Central memory CD4-positive, alpha-beta T cell (primary cell): ENCODE results near the gene BANK1.
"Not testable (repeated sequence)": the region's sequence is repeated elsewhere in the genome, so short reads cannot be mapped to it uniquely, and the experiment has no call there.

ENCODE experiments used
- DNase-seq: peaks from one replicate; pipeline ENCODE4 v3.0.0; 2022

BANK1 gene

GRCh38 chr4:101905527-101905926 lies 115.0 kb downstream of the BANK1 start:
- DNase-seq, result not testable (repeated sequence)

- DNase-seq, result no peak
Observed at GRCh38 chr4:101910786-101911373, 120.3 kb downstream of the BANK1 start.

- DNase-seq, result no peak
Observed at GRCh38 chr4:101911616-101912015, 121.1 kb downstream of the BANK1 start.

DNA sequence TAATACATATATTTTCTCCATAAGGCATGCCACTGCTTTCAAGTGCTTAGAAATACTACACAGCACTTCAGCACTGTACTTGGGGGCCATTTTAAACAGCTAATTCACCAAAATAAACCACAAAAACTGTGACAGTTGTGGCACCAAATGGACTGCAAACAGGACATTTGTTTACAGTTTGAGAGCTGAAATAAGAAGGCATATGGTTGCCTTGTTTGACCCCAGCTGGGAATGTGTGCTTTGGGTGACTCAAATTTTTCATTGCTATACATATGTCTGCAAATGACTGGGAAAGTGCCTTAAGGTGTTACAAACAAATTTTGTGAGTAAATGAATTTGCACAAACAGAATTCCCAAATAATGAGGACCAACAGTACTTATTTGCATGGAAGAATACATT lies 124.2 kb downstream of the BANK1 start:
- no peak for DNase-seq

GRCh38 chr4:101919373-101919977 lies 128.9 kb downstream of the BANK1 start:
- DNase-seq, result no peak

DNA sequence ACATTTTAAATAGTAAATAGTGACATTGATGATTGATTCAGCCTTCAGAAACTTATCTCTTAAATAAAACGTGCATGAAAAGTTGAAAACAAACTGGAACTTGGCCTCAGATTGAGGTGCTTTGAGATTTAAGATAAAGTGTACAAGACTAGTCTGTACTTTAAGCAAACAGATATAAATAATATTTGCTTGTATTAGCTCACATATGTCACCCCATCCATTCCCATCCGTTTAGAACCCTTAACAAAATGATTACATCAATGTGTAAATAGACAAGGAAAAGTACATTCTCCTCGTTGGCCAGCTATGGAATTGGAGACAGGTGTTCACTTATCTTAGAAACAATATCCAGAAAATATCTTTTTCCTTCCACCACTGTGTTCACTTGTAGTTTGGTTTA lies 130.8 kb downstream of the BANK1 start:
- no peak for DNase-seq

DNA sequence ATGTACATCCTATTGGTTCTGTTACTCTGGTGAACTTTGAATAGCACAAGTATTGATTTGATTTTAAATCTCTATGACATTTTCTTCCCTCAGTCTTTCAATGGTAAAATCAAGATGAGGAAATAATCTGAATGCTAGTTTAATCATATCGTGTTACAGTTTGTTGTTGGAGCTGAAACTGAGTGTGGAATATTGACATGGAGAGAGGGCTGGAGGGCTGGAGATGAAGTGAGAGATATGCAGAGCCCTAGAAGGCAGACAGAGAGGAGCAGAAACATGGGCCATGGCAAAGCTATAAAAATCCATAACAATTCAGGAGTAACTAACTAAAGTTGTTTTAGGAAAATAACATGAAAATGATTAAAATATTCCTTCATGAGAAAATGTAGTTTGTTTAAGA lies 141.1 kb downstream of the BANK1 start:
- DNase-seq, result no peak

GRCh38 chr4:101933855-101934254 lies 143.3 kb downstream of the BANK1 start:
- DNase-seq, result no peak

- no peak for DNase-seq
Observed at GRCh38 chr4:101938836-101939235, 148.3 kb downstream of the BANK1 start.

DNA sequence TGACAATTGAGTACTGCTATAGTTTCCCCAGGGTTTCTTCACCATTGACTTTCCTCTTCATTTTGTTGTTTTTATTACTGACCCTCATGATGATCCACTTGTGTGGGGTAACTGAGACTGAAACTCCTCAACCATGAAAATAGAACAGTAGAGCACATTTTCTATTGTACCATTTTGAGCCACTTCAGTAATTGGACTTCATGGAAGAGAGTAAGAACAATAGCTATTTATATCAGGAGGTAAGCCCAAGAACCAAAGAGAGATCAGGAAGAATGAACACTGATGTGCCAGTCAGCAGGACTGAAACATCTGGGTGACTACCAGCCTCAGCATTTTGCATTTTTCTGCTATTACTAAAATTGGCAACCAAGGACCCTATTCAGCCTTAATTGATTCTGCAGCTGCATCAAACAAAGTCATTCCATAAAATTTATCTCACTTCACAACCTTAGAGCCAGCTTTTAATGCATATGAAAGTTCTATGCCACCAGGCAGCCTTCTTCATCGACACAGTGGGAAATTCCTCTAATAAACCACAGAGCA lies 151.4 kb downstream of the BANK1 start:
- no peak for DNase-seq

GRCh38 chr4:101942891-101943290 lies 152.4 kb downstream of the BANK1 start:
- no peak for DNase-seq

DNA sequence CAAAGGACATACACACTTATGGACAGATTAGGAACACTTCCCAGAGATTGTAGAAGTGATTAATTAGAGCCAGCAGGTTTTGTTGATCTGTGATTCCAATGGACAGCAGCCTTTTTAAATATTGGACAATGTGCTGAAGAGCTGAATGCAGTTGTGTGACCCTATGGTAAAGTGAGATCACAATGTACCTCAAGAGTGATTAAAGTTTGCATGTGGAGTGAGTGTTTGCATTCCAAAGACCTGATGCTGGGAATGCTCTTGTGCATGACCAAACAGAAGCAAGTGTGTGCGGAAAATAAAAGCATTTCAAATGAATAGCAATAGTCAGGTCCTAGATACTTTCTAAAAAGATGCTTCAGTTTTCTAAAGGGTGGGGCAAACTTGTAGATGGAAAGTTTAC lies 154.1 kb downstream of the BANK1 start:
- DNase-seq, result no peak

DNA sequence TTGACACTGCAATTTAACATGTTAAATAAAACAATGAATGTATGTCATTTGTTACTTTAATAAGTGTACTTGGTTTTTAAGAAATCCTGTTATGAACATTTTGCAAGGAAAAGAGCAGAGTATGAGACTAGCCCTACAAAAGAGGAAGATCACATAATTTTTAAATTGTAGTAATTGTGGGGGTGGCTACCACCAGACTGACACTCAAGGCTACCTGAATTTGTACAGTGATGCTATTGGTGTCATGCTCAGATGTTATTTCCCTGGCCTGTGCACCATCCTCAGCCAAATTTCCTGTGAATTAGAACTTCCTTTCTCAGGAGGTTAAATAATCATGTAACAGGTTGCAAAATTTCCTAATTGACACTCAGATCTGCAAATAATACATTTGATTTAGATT lies 157.5 kb downstream of the BANK1 start:
- DNase-seq, result no peak

DNA sequence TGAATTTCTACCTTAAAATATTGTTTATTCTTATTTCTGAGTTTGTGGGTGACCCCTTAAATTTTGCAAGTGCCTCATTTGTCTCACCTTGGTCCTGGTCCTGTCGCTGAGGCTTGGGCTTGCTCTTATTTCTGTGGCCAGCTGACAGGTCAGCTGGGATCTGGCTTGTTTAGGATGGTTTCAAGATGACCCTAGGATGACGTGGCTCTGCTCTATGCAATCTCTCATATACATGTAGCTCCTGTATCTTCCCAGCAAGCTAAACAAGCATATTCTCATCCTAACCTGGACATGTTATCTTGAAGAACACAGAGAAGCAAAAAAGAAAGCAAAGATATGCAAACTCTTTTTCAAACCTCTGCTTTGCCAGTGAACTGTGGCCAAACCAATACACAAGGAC lies 158.4 kb downstream of the BANK1 start:
- DNase-seq, result no peak

DNA sequence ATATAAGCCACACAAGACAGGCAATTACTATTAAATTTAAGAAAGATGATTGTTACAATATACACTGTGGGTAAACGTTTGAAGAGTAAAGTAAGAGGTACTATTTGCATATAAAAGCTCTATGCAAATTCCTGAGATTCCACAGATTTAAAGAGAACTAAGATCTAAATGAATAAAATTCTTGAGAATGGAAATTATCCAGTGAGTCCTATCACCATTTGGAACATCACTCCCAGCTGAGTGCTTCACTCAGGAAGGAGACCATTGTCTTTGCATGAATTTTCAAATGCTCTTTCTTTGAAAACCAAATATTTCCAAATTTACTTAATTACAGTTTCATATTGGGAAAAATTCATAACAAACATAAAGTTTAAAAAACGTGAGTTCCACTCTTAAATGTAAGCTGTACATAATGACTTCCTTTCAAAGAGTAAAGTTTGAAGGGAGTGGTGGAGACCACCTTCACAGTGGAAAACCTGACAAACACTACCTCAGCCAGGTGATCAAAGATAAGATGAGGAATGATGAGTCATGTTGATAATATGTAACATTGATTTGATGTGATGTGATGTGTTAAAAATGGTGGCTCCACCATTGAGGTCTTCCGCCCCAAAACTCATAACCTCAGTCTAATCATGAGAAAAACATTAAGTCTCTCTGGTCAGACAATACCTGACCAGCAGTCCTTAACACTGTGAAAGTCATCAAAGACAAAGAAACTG lies 159.9 kb downstream of the BANK1 start:
- DNase-seq, result no peak

- DNase-seq, result no peak
Observed at GRCh38 chr4:101952985-101953384, 162.5 kb downstream of the BANK1 start.

GRCh38 chr4:101953949-101954348 lies 163.4 kb downstream of the BANK1 start:
- no peak for DNase-seq

GRCh38 chr4:101954351-101954750 lies 163.8 kb downstream of the BANK1 start:
- DNase-seq, result no peak

DNA sequence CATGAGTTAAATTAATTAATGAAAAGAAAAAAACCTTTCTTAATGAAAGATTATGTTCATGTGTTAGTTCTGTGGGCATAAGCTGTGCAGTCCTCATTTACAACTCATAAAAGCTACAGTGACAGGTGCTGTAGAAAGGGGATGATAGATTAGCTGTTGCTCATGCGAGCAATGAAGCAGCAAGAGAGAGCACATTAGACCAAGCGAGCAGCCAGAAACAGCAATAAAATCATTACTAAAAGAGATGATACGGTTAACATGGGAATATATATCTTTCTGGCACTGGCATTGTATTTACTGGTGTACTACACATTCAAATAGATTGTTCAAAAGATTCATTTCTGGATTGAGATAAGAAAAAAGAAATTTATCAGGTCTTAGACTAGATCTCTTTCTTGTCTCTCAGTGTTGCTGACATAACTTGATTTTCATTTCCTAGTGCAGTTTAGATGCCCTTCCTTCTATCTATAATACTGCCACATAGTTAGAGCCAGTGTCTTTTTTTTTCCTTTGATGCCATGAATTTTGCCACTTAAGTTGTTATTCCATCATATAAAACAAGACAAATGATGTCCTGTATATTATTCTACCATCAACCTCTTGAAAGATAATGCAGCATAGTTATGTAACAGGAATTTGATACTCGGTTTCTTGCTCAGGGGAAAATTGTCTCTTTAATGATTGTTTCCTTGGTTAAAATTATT lies 164.6 kb downstream of the BANK1 start:
- DNase-seq, result no peak

GRCh38 chr4:101956068-101956825 lies 165.7 kb downstream of the BANK1 start:
- DNase-seq, result no peak

DNA sequence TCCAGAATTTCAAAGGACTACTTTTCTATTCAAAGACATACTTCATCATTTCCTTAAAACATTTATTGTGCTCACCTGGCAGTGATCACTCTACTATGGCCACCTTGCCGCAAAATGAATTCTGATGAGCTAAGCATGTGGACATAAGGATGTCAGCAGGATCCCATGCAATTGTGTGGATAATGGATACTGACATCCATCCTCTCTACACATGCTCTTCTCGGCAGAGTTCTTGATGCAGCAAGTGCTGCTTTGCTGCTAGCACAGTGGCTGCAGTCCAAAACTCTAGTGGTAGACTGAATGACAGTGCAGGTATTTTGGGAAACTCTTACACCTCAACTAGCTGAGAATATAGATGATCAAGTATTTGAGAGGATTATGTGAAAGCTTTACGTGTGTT lies 168.0 kb downstream of the BANK1 start:
- no peak for DNase-seq

- DNase-seq, result no peak
Observed at GRCh38 chr4:101960431-101960830, 169.9 kb downstream of the BANK1 start.

DNA sequence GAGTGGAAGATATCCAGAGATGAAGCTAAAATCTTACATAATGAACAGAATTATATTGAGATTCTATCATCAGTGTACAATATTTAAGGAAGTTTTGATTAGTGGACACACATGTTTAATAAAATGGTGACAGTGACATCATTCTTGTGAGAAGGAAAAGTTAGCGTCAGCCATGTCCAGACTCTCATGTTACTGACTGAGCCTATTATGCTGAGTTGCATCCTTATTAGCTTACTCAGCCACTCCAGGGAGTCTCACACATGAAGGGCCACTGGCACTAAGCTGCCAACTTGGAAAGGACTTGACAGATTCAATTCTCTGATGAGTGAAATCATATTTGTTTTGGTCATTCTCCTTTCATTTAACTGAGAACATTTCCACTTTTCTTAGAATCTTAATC lies 170.6 kb downstream of the BANK1 start:
- DNase-seq, result no peak
